GM18505 (cell line): ENCODE measurements around the gene FBXO8.

Experiments
- ATAC-seq: cut with Tn5 transposase; IDR thresholded peaks from one replicate; pipeline ENCODE4 v1.9.1; 2021; ENCODE audit not compliant: unreplicated experiment
- POLR2A ChIP-seq: IDR thresholded peaks from 4 replicates; pipeline ENCODE4 v1.6.1; 2011; ENCODE audit warnings: borderline replicate concordance; ENCODE audit not compliant: insufficient read depth, insufficient read length; ENCODE audit errors: extremely low read depth

FBXO8 gene, protein sequence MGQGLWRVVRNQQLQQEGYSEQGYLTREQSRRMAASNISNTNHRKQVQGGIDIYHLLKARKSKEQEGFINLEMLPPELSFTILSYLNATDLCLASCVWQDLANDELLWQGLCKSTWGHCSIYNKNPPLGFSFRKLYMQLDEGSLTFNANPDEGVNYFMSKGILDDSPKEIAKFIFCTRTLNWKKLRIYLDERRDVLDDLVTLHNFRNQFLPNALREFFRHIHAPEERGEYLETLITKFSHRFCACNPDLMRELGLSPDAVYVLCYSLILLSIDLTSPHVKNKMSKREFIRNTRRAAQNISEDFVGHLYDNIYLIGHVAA

GRCh38 chr4:174283507-174284471 is at the start of gene FBXO8, which contains the start of gene CEP44:
Gene FBXO8, minus strand, starts transcription at chr4:174283667. Its CDS starts 20,575 bp downstream, at chr4:174263092.
Gene CEP44, plus strand, starts transcription at chr4:174283911. Its CDS starts 15,211 bp downstream, at chr4:174299122.
- peak; percentile 63 for ATAC-seq
- peak; percentile 73 for TF ChIP-seq POLR2A

GRCh38 chr4:174332741-174333493 is 49.5 kb upstream of the FBXO8 start:
- no peak for ATAC-seq
- no peak for TF ChIP-seq POLR2A

GRCh38 chr4:174324725-174325124 is 41.3 kb upstream of the FBXO8 start:
- no peak for TF ChIP-seq POLR2A

GRCh38 chr4:174324236-174324635 is 40.8 kb upstream of the FBXO8 start:
- no peak for ATAC-seq
- TF ChIP-seq POLR2A: no peak

More at GRCh38 chr4:174324725-174325124, 41.3 kb upstream of the FBXO8 start:
- ATAC-seq: no peak

- no peak for TF ChIP-seq POLR2A
- no peak for ATAC-seq
These were observed 37.2 kb upstream of the FBXO8 start for GRCh38 chr4:174320494-174321199.

GRCh38 chr4:174318829-174319764 is 35.6 kb upstream of the FBXO8 start:
- no peak for TF ChIP-seq POLR2A
- no peak for ATAC-seq

GRCh38 chr4:174317531-174317930 is 34.1 kb upstream of the FBXO8 start:
- no peak for ATAC-seq
- no peak for TF ChIP-seq POLR2A

DNA sequence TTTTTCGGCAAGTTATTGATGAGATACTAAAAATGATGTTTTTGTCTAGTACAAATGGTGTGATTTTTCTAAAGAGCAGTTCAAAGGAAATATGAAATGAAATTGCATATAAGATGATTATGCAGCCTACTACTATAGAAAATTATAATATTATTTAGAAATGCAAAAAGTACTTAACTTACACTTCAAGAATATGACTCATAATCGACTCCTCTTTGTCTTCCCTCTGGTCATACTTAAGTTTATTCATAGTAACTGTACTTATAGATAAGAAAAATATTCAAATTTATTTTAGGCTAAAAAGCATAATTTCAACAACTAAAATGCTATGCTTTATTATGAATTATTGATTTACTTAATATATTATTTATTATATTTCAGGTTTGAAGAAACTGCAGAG is 33.5 kb upstream of the FBXO8 start:
- ATAC-seq: no peak
- TF ChIP-seq POLR2A: no peak

DNA sequence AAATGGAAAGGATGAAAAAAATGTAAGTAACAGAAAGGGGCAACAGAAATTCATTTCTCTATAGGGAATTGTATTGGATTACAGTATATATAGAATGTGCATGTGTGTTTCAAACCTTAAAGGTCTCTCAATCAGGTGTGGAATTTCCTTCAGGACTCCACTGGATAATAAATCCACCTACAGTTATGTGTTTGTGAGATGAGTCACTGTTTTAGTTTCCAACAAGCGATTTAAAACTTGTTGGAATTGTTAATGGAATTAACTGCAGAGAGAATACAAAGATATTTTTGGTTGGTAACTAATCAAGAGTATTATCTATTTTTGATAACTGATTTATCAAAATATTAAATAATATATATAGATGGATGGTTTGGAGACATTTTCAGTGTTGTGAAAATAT is 33.1 kb upstream of the FBXO8 start:
- TF ChIP-seq POLR2A: no peak
- no peak for ATAC-seq

GRCh38 chr4:174314770-174315169 is 31.3 kb upstream of the FBXO8 start:
- TF ChIP-seq POLR2A: no peak
- no peak for ATAC-seq

DNA sequence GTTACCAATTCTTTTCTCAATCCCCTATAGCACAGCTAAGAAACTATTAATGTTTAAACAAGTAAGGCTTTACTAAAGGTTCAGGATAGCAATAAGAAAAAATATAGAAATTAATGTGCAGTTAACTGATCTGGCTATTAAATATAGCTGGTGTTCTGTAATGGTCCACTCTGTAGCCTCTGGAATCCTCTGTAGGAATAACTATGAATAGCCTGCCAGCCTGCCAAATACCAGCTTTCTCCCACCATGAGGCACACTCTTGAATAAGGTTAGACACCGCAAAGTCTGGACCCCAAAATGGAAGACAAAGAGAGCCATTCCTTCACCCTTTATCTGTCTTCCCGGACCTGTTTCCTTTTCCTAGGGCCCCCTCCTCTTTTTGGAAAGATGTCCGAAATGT is 30.8 kb upstream of the FBXO8 start:
- no peak for ATAC-seq
- no peak for TF ChIP-seq POLR2A
